T-helper 9 cell (primary cell): ENCODE data around the gene HELZ2.
"Not testable (repeated sequence)": the region's sequence is repeated elsewhere in the genome, so short reads cannot be mapped to it uniquely, and the experiment has no call there.

ENCODE experiments used
- DNase-seq: peaks from one replicate; pipeline ENCODE4 v3.0.0-alpha.2; 2020
- total RNA-seq, 2 donors: gene quantifications; one replicate each; lab custom pipeline; 2026; lab: John Stamatoyannopoulos, UW

The HELZ2 gene, protein sequence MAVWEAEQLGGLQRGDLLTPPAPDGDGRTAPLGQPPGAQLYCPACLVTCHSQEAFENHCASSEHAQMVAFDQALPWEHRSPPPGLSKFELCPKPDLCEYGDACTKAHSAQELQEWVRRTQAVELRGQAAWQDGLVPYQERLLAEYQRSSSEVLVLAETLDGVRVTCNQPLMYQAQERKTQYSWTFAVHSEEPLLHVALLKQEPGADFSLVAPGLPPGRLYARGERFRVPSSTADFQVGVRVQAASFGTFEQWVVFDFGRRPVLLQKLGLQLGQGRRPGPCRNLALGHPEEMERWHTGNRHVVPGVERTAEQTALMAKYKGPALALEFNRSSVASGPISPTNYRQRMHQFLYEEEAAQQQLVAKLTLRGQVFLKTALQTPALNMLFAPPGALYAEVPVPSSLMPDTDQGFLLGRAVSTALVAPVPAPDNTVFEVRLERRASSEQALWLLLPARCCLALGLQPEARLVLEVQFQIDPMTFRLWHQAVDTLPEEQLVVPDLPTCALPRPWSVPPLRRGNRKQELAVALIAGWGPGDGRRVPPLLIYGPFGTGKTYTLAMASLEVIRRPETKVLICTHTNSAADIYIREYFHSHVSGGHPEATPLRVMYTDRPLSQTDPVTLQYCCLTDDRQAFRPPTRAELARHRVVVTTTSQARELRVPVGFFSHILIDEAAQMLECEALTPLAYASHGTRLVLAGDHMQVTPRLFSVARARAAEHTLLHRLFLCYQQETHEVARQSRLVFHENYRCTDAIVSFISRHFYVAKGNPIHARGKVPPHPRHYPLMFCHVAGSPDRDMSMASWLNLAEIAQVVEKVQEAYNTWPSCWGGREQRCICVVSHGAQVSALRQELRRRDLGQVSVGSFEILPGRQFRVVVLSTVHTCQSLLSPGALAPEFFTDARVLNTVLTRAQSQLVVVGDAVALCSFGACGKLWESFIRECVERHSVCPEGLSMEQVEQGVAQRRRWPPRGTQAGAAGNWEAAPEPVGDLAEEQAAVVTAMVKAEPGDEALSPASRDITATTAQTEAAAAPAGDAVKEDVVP (N-terminal part only)
- total RNA-seq: 67.2 to 236 reads per million in 2 donors

DNA sequence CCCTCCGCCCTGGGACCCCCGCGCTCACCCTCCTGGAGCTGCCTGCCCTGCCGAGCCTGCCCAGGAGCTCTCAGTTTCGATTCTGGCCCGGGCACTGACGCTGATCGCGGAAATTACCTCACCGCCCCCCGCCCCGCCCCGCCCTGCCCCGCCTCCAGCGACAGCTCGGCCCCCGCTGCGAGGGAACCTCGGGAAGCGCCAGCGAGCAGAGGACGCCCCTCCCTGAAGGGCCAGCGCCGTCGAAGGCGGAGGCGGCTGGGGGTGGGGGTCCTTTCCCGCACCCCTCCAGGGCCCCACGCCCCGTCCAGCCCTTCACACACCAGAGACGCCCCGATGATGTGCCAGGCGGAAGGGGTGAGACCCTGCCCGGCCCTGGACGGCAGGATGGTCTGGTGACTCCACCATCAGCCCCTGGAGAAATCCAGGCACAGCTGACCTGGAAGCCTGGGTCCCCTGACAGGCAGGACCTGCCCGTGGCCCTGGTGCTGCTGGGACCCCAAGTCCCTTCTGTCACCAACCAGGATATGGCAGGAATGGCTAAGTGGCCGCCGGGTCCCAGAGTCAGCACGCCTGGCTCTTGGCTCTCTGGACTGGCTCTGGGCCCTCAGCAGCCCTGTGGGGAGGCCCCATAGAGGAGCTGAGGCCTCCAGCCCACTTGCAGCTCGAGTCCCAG, at the start of gene HELZ2:
Gene HELZ2, minus strand, starts transcription at position 84 of the 673 bp plus-strand sequence. CDS start 1,854 bp downstream, outside the sequence.
- DNase-seq: peak; percentile 65

- DNase-seq: no peak
These were observed 48.7 kb upstream of the HELZ2 start for GRCh38 chr20:63622732-63623131.

DNA sequence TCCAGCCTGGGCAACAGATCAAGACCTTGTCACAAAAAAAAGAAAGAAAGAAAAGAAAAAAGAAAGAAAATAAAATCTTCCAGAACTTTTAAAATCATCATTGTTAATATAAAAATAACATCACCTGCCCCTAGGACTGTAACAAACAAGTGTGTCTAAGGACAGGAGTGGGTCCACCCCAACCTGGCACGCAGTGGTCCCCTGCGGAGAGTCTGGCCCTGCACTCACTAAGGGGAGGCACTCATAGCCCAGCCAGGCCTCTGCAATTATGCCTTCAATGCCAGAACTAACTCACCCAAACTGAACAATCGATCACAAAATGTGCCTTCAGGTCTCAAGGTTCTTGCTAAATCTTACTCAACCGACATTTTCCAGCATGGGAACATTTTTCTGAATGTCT, 48.1 kb upstream of the HELZ2 start:
- DNase-seq: no peak

DNA sequence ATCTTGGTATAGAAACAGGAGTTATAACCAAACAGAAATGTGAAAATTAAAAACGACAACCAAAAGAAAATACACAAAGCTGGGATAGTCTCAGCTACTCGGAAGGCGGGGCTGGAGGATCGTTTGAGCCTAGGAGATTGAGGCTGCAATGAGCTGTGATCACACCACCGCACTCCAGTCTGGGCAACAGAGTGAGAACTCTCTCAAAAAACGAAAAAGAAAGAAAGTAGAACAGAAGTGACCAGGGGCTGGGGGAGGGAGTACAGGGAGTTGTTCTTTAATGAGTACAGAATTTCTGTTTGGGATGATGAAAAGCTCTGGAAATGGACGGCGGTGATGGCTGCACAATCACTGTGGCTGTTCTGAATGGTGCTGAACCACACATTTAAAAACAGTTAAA, 47.0 kb upstream of the HELZ2 start:
- no peak for DNase-seq

DNA sequence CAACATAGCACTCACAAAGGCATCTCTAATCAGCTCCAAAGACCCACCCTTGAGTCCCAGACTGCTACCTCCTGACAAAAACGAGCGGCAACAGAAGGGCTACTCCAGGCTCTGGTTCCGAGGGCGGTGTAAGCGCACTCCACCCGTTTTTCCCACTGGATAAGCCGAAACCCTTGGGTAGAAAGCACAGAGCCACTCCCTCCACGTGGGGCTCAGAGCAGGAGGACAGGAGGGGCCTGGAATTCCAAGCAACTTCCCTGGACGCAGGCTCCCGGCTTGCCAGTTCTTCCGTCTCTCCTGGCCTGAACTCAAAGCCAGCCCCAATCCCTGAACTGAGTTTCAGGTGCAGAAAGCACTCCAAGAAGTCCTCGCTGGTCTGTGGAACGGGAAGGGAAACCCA, 45.5 kb upstream of the HELZ2 start:
- DNase-seq: no peak

- no peak for DNase-seq
These were observed 45.0 kb upstream of the HELZ2 start for GRCh38 chr20:63619086-63619485.

- DNase-seq: no peak
These were observed 44.4 kb upstream of the HELZ2 start for GRCh38 chr20:63618291-63618980.

GRCh38 chr20:63617876-63618265, 43.8 kb upstream of the HELZ2 start:
- no peak for DNase-seq

DNA sequence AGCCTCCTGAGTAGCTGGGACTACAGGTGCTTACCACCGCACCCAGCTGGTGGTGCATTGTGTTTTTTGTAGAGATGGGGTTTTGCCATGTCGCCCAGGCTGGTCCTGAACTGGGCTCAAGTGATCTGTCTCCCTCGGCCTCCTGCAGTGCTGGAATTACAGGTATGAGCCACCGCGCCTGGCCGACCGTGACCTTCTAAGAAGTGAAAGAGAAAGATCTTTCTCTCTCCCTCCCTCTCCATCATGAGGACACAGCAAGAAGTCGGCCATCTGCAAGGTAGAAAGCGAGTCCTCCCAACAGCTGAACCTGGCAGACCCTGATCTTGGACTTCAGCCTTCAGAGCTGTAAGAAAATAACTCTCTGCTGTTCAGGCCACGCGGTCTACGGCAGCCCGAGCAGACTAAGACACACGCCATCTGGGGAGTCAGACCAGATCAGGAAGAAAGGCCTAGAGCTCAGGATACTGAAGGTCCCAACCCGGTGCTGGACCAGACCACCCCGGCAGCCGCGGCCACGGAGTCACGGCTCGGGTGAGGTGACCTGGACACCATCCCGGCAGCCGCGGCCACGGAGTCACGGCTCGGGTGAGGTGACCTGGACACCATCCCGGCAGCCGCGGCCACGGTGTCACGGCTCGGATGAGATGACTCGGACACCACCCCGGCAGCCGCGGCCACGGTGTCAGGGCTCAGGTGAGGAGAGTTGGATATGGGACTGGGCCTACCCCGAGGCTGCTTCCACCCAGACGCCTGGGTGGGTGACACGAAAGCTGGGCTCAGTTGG, 43.2 kb upstream of the HELZ2 start:
- no peak for DNase-seq

GRCh38 chr20:63613863-63614594, 40.0 kb upstream of the HELZ2 start:
- not testable (repeated sequence) for DNase-seq

DNA sequence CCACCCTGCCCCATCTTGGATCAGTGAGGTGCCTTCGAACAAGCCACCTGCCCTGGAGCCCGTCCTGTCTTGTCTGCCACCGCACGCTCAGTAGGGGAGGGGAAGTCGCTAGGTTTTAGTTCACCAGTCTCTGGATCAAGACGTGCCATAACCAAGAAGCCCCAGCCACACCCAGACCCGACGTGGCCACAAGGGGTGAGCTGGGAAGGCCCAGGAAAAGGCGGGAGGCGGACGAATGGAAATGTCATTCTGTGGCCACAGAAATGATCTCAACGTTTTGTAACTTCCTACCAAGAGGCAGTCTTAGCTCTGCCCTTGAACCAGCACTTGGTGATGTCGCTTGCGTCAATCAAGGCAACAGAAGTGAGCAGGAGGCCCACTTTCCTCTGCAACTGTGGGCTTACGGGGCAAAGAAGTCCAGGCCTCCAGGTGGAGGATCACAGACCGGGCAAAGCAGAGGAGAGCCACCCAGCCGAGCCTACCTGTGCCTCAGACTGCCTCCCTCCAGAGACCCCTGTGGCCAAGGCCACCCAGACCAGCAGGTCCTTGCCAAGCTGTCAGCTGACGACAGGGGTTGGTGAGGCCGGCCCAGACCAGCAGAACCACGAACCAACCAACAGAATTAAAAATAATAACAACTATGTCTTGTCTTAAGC, 38.4 kb upstream of the HELZ2 start:
- no peak for DNase-seq

DNA sequence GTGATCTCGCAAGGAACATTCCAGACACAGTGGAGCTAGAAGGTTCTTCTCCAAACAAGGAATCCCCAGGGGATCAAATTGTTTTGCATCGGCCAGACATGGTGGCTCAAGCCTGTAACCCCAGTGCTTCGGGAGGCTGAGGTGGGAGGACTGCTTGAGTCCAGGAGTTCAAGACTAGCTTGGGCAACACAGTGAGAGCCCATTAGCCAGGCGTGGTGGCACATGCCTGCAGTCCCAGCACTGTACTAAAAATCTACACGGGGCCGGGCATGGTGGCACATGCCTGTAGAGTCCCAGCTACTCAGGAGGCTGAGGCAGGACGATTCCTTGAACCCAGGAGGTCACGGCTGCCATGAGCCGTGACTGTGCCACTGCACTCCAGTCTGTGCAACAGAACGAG, 37.6 kb upstream of the HELZ2 start:
- no peak for DNase-seq

GRCh38 chr20:63610581-63611435, 36.8 kb upstream of the HELZ2 start:
- no peak for DNase-seq

DNA sequence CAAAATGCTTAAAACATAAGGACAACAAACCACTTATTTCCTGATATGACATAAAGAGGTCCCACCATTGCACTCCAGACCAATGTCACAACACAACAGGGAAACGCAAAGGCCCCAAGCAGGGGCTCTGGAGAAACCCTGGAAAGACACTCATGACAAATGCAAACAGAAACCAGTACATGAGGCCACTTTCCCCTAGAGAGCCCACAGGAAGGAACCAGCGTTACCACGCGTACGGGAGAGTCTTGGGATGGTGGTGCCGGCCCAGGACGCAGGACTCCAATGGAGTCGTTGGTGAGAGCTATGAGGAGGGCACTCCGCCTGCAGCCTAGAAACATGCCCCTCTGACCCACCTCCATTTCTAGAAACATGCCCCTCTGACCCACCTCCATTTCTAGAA, 32.6 kb upstream of the HELZ2 start:
- no peak for DNase-seq

- no peak for DNase-seq
These were observed 28.3 kb upstream of the HELZ2 start for GRCh38 chr20:63602321-63602720.

DNA sequence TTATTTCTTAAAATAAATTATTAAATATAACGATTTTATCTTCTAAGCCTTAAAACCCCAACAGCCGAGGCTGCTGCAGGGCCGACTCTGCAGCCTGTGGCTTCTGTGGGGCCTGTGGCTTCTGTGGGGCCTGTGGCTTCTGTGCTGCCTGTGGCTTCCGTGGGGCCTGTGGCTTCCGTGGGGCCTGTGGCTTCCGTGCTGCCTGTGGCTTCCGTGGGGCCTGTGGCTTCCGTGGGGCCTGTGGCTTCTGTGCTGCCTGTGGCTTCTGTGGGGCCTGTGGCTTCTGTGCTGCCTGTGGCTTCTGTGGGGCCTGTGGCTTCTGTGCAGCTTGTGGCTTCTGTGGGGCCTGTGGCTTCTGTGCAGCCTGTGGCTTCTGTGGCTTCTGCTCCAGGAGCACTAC, 27.6 kb upstream of the HELZ2 start:
- peak; percentile 14 for DNase-seq

DNA sequence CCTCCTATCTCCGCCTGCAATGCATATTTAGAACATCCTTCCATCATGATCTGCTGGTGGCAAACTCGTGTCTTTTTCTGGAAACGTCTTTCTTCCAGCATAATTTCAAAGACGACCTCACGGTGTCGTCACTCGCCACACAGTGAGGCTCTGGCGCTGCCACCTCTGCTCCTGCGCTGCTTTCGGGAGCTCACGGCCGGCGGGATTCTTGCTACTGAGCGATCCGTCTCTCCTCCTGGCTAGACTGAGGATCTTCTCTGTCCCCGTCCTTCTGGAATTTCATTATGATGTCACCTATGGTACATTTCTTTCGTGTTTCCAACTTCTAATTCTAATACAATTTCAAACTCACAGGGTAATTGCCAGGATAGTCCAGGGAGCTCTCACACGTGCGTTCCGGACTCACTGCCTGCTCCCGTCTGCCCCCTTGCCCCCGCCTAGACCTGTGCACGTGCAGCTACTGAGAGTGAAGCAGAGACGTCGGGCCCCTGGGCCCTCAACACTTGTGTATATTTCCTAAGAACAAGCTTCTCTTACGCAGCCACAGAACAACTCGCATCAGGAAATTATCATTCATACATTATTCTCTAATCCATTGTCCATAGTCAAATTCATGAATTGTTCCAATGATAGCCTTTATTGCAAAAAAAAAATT, 25.5 kb upstream of the HELZ2 start:
- DNase-seq: no peak
